Esophagus muscularis mucosa (tissue), 4 donors: ENCODE measurements around the gene CAPS2. TPM values are rescaled to one million over a fixed set of nuclear protein-coding genes. Genes with fewer than 3 reads are reported as not detected.

Experiments used
- DNase-seq: peaks from one replicate; pipeline ENCODE4 v3.0.0-alpha.2; 2017; ENCODE audit errors: extremely low spot score
- H3K27ac ChIP-seq, 4 donors: fragments of 200-600 bp; sonication (generic); replicated peaks in 1 of 4; 1 replicate in 3 of 4; 2 replicates in 1 of 4; pipeline ENCODE4 v1.5.1; 2016 to 2019; ENCODE audit warnings: mild to moderate bottlenecking in 1 of 4
- H3K27me3 ChIP-seq, 4 donors: fragments of 200-600 bp; sonication (generic); one replicate each; pipeline versions ENCODE4 v1.5.1 to v1.6.0; 2016 to 2019
- H3K36me3 ChIP-seq, 4 donors: fragments of 200-600 bp; sonication (generic); one replicate each; pipeline ENCODE4 v1.5.1; 2016 to 2019
- H3K4me1 ChIP-seq, 4 donors: fragments of 200-600 bp; sonication (generic); one replicate each; pipeline ENCODE4 v1.5.1; 2016 to 2019
- H3K4me3 ChIP-seq, 4 donors: fragments of 200-600 bp; sonication (generic); 1 replicate in 2 of 4; 2 replicates in 2 of 4; pipeline ENCODE4 v1.5.1; 2016 to 2019; ENCODE audit warnings: mild to moderate bottlenecking in 4 of 4, moderate library complexity in 1 of 4
- H3K9me3 ChIP-seq, 4 donors: fragments of 200-600 bp; sonication (generic); 1 replicate in 3 of 4; 2 replicates in 1 of 4; pipeline ENCODE4 v1.5.1; 2016 to 2019
- CTCF ChIP-seq, 3 experiments: fragments of 200-600 bp in 2 of 3; fragments of 450-650 bp in 1 of 3; sonication (generic) in 2 of 3; IDR thresholded peaks; one replicate each; pipeline ENCODE4 v1.5.1; 2017 to 2019; ENCODE audit warnings: antibody characterized with exemption in 3 of 3, mild to moderate bottlenecking in 2 of 3, moderate library complexity in 1 of 3
- EP300 ChIP-seq: sonication (generic); formaldehyde crosslinking; IDR thresholded peaks from one replicate; pipeline ENCODE4 v1.6.1; 2017; ENCODE audit warnings: antibody characterized with exemption
- POLR2A ChIP-seq: fragments of 450-650 bp; IDR thresholded peaks from one replicate; pipeline ENCODE4 v1.6.1; 2017; ENCODE audit warnings: antibody characterized with exemption, moderate library complexity, mild to moderate bottlenecking, low read depth
- POLR2AphosphoS5 ChIP-seq, 2 donors: sonication (generic); formaldehyde crosslinking; IDR thresholded peaks; one replicate each; pipeline ENCODE4 v1.6.1; 2017; ENCODE audit warnings: antibody characterized with exemption in 2 of 2
- WGBS: methylation state at CpG from one replicate; pipeline ENCODE4 v1.1.5; 2018; 5-methylcytosine and 5-hydroxymethylcytosine counted together
- intact Hi-C: fragments of 100-400 bp; cut with DNase I; formaldehyde crosslinking; loops from one replicate; pipeline ENCODE4 v1.15.1; 2023
- total RNA-seq, 4 donors: library from RNA; depleted of rRNA; stranded (reverse); fragments of >200 nt; gene quantifications; one replicate each; pipeline versions ENCODE4 v1.1.0 to v1.2.1, GENCODE V29; 2016

Gene CAPS2
- total RNA-seq, 4 donors from 2014 or later: 8.0 to 28.2 (median 10.3) TPM

- H3K9me3 ChIP-seq: no peaks in the 10 kb centered on the region
- no peaks in the 10 kb centered on the region for H3K4me1 ChIP-seq
- no peak overlapping the region for H3K4me3 ChIP-seq
- no peak overlapping the region for H3K27ac ChIP-seq
- 95% methylated on average over 44 of the region's 56 CpGs for WGBS
- no peaks in the 10 kb centered on the region for H3K27me3 ChIP-seq
- peaks cover 0 to 28% (median 20%) of the 10 kb centered on the region in 4 donors for H3K36me3 ChIP-seq
- intact Hi-C loops: no loop called here
- no peak for DNase-seq
- no peak for TF ChIP-seq POLR2A
- no peak for TF ChIP-seq CTCF (IDR thresholded peaks at IDR 0.05)
- TF ChIP-seq POLR2AphosphoS5 (IDR thresholded peaks at IDR 0.05): no peak
- TF ChIP-seq EP300: no peak
These were observed 24.5 kb downstream of the CAPS2 start for GRCh38 chr12:75305412-75306332.

- intact Hi-C loops: no loop called here
These were observed 27.3 kb downstream of the CAPS2 start for GRCh38 chr12:75302781-75303180.

GRCh38 chr12:75302225-75302624 is 27.9 kb downstream of the CAPS2 start:
- intact Hi-C loops: no loop called here
- H3K27me3 ChIP-seq: no peaks in the 10 kb centered on the region
- no peak for DNase-seq
- 96% methylated on average over 2 of the region's 2 CpGs for WGBS
- H3K4me3 ChIP-seq: no peak overlapping the region
- peaks cover 0 to 28% (median 19%) of the 10 kb centered on the region in 4 donors for H3K36me3 ChIP-seq
- TF ChIP-seq POLR2AphosphoS5 (IDR thresholded peaks at IDR 0.05) (no peak), POLR2A (no peak), CTCF (IDR thresholded peaks at IDR 0.05) (no peak), EP300 (no peak)
- H3K9me3 ChIP-seq: no peaks in the 10 kb centered on the region
- H3K27ac ChIP-seq: no peak overlapping the region
- no peaks in the 10 kb centered on the region for H3K4me1 ChIP-seq

More at GRCh38 chr12:75302781-75303180, 27.3 kb downstream of the CAPS2 start:
- H3K36me3 ChIP-seq: peaks cover 0 to 28% (median 19%) of the 10 kb centered on the region in 4 donors
- no peaks in the 10 kb centered on the region for H3K27me3 ChIP-seq
- TF ChIP-seq CTCF (IDR thresholded peaks at IDR 0.05) (no peak), POLR2A (no peak), POLR2AphosphoS5 (IDR thresholded peaks at IDR 0.05) (no peak), EP300 (no peak)
- H3K4me1 ChIP-seq: no peaks in the 10 kb centered on the region
- no peak overlapping the region for H3K27ac ChIP-seq
- DNase-seq: no peak
- H3K9me3 ChIP-seq: no peaks in the 10 kb centered on the region
- H3K4me3 ChIP-seq: no peak overlapping the region

- DNase-seq: no peak
- H3K4me3 ChIP-seq: no peak overlapping the region
- H3K36me3 ChIP-seq: no peaks in the 10 kb centered on the region
- WGBS: 65% methylated on average over 3 of the region's 3 CpGs
- H3K4me1 ChIP-seq: no peaks in the 10 kb centered on the region
- no peaks in the 10 kb centered on the region for H3K9me3 ChIP-seq
- no peaks in the 10 kb centered on the region for H3K27me3 ChIP-seq
- TF ChIP-seq CTCF (IDR thresholded peaks at IDR 0.05) (no peak), EP300 (no peak), POLR2A (no peak), POLR2AphosphoS5 (IDR thresholded peaks at IDR 0.05) (no peak)
- intact Hi-C loops: no loop called here
- no peak overlapping the region for H3K27ac ChIP-seq
These were observed 35.3 kb downstream of the CAPS2 start for GRCh38 chr12:75294797-75295196.
